NK-92 (cell line): Measurements from ENCODE around the gene LRRC25.
"Not testable (repeated sequence)": the region's sequence is repeated elsewhere in the genome, so short reads cannot be mapped to it uniquely, and the experiment has no call there.

Experiments
- DNase-seq: peaks from one replicate; lab custom pipeline; 2025; ENCODE audit not compliant: unreplicated experiment; lab: John Stamatoyannopoulos, UW

The LRRC25 gene

DNA sequence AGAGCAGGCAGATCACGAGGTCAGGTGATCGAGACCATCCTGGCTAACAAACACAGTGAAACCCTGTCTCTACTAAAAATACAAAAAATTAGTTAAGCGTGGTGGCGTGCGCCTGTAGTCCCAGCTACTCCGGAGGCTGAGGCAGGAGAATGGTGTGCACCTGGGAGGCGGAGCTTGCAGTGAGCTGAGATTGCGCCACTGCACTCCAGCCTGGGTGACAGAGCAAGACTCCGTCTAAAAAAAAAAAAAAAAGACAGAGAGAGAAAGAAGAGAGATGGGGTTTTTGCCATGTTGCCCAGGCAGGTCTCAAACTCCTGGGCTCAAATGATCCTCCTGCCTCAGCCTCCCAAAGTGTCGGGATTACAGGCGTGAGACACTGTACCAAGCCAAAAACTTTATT is 8.3 kb upstream of the LRRC25 start:
- not testable (repeated sequence) for DNase-seq

- DNase-seq, result not testable (repeated sequence)
These were observed 5.2 kb upstream of the LRRC25 start for GRCh38 chr19:18402455-18403248.

DNA sequence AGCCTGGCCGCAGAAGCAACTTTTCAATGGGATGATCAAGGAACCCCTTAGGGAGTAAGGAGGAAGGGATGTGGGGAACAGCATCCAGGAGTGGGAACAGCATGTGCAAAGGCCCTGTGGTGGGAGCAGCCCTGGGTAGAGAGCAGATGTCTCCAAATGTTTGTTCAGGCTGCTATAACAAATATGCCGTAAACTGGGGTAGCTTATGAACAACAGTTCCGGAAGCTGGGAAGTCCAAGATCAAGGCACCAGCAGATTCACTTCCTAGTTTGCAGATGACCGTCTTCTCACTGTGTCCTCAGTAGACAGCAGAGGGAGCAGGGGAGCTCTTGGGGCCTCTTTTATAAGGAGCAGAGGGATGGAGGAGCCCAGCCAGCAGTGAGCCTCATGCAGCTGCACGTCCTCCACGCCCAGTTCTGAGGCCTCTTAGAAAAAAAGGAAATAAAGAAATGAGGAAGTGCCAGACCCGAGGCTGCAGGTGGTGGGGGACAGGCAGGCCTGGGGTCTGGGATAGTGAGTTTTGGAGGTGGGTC is 4.2 kb upstream of the LRRC25 start:
- no peak for DNase-seq

DNA sequence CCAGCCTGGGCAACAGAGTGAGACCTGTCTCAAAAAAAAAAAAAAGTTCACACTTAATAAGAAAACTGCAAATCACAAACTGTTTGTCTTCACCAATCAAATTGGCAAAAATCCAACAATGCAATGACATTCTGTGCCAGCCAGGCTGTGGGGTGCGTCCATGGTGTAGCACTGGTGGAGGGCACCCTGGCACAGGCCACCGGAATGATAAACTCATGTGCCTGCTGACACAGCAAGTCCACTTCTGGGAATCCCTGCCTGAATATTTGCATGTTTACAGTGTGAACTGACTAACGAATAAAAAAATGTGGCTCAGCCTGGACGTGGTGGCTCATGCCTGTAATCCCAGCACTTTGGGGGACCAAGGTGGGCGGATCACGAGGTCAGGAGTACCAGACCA is 1.6 kb upstream of the LRRC25 start:
- DNase-seq, result no peak

- DNase-seq, result no peak
These were observed 766 bp downstream of the LRRC25 start for GRCh38 chr19:18396471-18397241.

DNA sequence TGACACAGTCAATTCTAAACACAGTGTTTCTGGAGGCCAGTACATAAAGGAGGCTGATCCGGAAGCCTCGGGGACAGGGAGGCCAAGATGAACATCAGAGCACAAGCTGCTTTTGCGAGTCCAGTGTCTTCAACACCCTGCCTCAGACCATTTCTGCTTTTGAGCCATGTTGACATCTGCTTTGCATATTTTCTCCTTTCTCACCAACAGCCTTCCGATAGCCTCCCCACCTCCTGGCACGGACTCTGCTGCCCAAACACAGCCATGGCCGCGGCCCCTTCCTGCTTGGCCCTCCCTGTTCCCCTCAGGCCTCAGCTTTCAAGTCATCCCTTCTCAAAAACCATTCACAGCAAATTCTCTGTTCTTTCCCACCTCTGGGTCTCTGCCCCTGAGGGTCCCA is 3.6 kb downstream of the LRRC25 start:
- DNase-seq, result no peak

DNA sequence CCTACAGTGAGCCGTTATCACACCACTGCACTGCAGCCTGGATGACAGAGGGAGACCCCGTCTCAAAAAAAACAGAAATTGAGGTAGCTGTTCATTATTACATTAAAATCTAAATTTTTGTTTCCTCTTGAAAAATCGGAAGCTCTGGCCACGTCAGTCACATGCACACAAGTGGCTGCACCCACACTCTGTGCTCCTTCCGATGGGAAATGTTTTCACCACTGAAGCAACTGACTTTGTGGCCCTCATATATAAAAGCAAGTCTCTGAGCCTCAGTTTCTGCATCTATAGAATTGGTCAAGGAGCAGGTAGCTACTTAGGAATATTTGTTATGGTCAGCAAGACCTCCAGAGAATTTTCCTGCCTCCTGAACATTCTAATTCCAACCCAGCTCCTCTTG is 4.5 kb downstream of the LRRC25 start:
- DNase-seq, result no peak

DNA sequence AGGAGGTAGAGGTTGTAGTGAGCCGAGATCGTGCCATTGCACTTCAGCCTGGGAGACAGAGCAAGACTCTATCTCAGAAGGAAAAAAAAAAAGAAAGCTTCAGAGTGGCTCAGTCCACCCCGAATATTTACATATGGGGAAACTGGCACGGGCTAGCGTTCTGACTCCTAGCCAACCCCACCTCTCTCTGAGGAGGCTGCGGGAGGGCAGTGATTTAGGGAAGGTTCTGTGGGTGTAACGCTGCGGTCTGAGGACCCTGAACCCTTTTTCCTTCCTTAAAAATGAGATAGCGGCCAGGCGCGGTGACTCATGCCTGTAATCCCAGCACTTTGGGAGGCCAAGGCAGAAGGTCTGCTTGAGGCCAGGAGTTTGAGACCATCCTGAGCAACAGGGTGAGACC is 5.0 kb downstream of the LRRC25 start:
- DNase-seq, result no peak

GRCh38 chr19:18391509-18392075 is 5.8 kb downstream of the LRRC25 start:
- no peak for DNase-seq

- no peak for DNase-seq
These were observed 7.1 kb downstream of the LRRC25 start for GRCh38 chr19:18390065-18390907.

GRCh38 chr19:18389726-18390064 is 7.7 kb downstream of the LRRC25 start:
- no peak for DNase-seq

DNA sequence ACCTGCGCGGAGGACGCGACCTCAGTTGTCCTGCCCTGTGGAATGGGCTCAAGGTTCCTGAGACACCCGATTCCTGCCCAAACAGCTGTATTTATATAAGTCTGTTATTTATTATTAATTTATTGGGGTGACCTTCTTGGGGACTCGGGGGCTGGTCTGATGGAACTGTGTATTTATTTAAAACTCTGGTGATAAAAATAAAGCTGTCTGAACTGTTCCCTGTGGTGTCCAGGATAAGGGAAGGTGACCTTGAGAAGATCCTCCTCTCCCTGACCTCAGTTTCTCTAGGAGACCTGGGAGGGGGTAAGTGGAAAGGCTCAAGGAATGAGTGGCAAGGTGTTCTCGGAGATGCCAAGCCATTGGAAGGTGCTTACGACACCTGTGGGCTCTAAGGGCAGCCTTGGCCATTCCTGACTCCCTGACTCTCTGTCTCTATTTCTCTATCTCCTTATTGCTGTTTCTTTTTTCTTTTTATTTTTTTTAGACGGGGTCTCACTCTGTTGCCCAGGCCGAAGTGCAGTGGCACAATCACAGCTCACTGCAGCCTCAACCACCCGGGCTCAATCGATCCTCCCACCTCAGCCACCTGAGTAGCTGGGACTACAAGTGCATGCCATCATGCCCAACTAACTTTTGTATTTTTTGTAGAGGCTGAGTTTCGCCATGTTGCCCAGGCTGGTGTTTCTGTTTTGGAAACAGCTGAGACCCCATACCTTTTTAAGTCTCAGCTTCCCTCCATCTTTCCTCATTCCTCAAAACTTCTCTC is 8.3 kb downstream of the LRRC25 start:
- no peak for DNase-seq

DNA sequence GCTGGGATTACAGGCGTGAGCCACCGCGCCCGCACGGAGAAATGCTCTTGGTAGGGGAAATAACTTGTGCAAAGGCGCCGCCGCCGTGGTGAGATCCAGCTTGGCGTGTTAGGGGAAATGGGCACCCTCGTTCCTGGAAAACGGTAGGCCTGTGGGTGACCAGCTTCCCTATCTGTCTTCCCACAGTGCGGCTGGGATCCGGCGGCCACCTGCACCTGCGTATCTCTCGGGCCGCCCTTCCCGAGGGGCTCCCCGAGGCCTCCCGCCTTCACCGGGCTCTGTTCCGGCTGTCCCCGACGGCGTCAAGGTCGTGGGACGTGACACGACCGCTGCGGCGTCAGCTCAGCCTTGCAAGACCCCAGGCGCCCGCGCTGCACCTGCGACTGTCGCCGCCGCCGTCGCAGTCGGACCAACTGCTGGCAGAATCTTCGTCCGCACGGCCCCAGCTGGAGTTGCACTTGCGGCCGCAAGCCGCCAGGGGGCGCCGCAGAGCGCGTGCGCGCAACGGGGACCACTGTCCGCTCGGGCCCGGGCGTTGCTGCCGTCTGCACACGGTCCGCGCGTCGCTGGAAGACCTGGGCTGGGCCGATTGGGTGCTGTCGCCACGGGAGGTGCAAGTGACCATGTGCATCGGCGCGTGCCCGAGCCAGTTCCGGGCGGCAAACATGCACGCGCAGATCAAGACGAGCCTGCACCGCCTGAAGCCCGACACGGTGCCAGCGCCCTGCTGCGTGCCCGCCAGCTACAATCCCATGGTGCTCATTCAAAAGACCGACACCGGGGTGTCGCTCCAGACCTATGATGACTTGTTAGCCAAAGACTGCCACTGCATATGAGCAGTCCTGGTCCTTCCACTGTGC is 9.1 kb downstream of the LRRC25 start:
- DNase-seq, result no peak

DNA sequence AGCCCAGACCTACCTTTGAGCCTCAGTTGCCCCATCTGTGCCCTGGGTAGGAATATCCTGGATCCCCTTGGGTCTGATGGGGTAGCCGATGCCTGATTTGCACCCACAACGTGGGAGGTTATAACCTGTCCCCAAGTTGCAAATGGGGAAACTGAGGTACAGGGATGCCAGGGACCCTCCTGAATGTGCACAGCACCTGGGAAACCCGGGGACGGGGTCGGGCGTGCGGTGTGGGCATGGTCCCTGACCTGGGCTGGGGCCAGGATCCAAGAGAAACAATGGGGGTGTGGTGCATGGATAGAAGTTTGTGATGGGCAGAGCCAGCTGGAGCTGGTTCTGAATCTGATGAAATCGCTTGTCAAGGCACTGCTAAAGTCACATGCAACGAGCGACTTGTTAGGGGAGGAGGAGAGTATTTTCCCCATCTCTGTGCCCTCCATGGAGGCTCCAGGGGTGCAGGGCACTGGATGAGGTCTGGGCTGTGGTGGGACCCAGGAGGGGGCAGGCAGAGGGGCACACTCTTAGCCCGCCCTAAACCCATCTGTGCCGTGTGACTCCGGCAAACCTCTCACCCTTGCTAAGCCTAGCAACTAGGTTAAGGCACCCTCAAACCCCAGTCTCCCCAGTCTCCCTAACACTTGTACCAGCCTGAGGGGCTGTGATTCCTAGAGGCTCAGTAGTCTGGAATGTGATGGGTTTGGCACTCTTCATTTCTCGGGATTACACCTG is 10.7 kb downstream of the LRRC25 start:
- DNase-seq, result no peak

- DNase-seq, result no peak
These were observed 11.5 kb downstream of the LRRC25 start, which contains the start of gene GDF15 for GRCh38 chr19:18385675-18386542. GDF15 (plus strand) TSS chr19:18386158; CDS start chr19:18386190, 32 bp downstream.

DNA sequence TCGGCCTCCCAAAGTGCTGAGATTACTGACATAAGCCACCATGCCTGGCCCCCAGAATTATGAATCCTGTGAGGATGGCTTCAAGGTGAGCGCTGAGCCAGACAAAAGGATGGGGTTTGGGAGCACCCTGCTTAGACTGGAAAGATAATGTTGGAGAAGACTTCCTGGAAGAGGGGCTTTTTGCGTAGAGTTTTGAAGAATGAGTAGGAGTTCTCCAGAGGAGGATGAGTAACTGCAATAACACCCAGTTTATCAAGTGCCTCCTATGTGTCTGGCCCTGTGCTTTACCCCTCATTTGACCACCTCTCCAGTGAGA is 12.1 kb downstream of the LRRC25 start:
- DNase-seq, result no peak

DNA sequence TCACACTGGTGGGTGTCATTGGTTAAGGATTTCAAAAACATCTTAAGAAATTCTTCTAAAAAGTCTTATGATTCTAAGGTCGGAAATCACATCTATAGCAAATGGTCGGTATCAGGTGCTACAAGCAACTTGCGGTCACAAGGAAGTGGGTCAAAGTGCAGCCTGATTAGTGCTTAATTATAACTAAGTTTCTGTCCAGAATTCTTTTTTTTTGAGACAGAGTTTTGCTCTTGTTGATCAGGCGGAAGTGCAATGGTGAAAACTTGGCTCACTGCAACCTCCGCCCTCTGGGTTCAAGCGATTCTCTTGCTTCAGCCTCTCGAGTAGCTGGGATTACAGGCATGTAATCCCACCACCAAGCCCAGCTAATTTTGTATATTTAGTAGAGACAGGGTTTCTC is 12.6 kb downstream of the LRRC25 start:
- no peak for DNase-seq

DNA sequence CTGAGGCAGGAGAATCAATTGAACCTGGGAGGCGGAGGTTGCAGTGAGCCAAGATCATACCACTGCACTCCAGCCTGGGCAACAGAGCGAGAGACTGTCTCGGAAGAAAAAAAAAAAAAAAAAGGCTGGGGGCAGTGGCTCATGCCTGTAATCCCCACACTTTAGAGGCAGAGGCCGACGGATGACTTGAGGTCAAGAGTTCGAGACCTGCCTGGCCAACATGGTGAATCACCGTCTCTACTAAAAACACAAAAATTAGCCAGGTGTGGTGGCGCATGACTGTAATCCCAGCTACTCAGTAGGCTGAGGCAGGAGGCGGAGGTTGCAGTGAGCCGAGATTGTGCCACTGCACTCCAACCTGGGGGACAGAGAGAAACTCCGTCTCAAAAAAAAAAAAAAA is 13.8 kb downstream of the LRRC25 start:
- DNase-seq, result not testable (repeated sequence)
